Activated CD4-positive, alpha-beta memory T cell treated with anti-CD3 and anti-CD28 coated beads, Interleukin-2, amount 10 ng/mL, durations not matched to agents 7 days and 5 days (primary cell): ENCODE results near the gene VWA3A. TPM values are rescaled to one million over a fixed set of nuclear protein-coding genes. Genes with fewer than 3 reads are reported as not detected.

Experiments
- CTCF ChIA-PET: fragments of 350-600 bp; sonication (Branson Sonifier 250); formaldehyde crosslinking; loops from one replicate; lab custom pipeline; 2021; ENCODE audit warnings: antibody characterized with exemption, inconsistent platforms; lab: Charles Lee
- POLR2A ChIA-PET: fragments of 350-600 bp; sonication (Branson Sonifier 250); formaldehyde crosslinking; loops from one replicate; lab custom pipeline; 2021; ENCODE audit warnings: antibody characterized with exemption; lab: Charles Lee
- DNase-seq: peaks from one replicate; pipeline ENCODE4 v3.0.0-alpha.2; 2020
- H3K27ac Mint-ChIP-seq: one replicate; pipeline ENCODE4 v1.8.0; 2021; ENCODE audit warnings: mild to moderate bottlenecking, mixed read lengths
- H3K27me3 Mint-ChIP-seq: one replicate; pipeline ENCODE4 v1.8.0; 2021; ENCODE audit warnings: mixed read lengths
- H3K36me3 Mint-ChIP-seq: one replicate; pipeline ENCODE4 v1.8.0; 2021; ENCODE audit warnings: low read depth, mixed read lengths
- H3K4me1 Mint-ChIP-seq: one replicate; pipeline ENCODE4 v1.8.0; 2021; ENCODE audit warnings: mixed read lengths
- H3K4me3 Mint-ChIP-seq: one replicate; pipeline ENCODE4 v1.8.0; 2021; ENCODE audit warnings: mild to moderate bottlenecking, mixed read lengths
- H3K9me3 Mint-ChIP-seq: one replicate; pipeline ENCODE4 v1.8.0; 2021; ENCODE audit warnings: mixed read lengths
- total RNA-seq, 2 experiments: library from RNA; stranded (reverse); gene quantifications; one replicate each; pipeline ENCODE4 v1.2.3, GENCODE V29; 2021

The VWA3A gene
- total RNA-seq, 2 experiments from 2014 or later = 0.18 TPM; not detected in 1

DNA sequence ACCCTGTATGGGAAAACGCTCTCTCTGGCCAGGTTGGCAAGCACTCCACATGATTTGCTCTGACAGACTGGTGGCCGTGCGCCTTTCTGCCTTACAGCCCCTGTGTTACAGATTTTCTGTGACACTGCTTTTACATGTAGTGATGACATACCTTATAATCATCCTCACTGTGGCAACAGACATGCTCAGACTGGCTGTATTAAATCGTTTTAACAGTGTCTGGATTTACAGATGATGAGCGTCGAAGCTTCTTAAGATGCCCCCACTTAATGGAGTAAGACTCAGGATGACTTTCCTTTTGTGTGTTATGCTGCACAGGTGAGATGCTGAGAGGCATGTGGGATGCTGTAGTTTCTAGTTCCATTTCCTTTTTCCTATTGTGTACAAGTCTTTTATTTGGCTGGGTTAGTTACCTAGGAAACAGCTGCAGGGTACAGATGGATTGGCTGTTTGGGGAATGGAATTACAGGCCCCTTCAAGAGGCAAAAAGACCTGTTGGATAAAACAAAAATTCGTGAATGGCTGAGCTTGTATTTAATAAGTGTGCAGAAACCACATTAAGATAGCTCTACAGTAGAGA lies 20.9 kb upstream of the VWA3A start:
- POLR2A ChIA-PET = interaction anchor here (1.6 kb wide), 1 partner anchor 11 kb away, joined by 4 read pairs; no protein-coding TSS in a partner anchor
- peaks cover 6% of the 10 kb centered on the region for H3K36me3 Mint-ChIP-seq
- CTCF ChIA-PET = interaction anchor here (0.9 to 2.1 kb wide), 8 partner anchors 7 to 121 kb away, joined by 3 to 7 read pairs (median 4); no protein-coding TSS in a partner anchor
- no peak overlapping the region for H3K27ac Mint-ChIP-seq
- no peaks in the 10 kb centered on the region for H3K27me3 Mint-ChIP-seq
- H3K4me3 Mint-ChIP-seq = no peak overlapping the region
- DNase-seq = no peak
- peaks cover 6% of the 10 kb centered on the region for H3K9me3 Mint-ChIP-seq
- no peaks in the 10 kb centered on the region for H3K4me1 Mint-ChIP-seq

DNA sequence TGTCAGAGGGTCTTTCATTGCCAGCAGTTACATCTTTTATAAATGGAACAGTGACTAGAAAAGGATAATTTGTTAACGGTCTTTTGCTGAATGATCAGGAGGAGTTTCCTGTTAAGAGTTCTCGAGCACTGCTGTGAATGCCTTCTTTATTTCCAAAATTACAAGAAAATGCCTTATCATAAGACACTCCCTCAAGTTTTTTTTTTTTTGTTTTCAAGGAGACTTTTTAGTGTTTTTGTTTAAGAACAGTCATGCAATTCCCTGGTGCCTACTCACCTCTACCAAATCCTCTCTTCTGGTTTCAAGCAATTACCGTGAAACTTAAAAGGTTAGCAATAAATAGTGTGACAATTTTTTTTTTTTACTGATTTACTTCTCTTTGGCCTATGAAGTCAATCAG lies 19.0 kb upstream of the VWA3A start:
- peaks cover 3% of the 10 kb centered on the region for H3K4me1 Mint-ChIP-seq
- no peak overlapping the region for H3K4me3 Mint-ChIP-seq
- POLR2A ChIA-PET = no interaction called here
- CTCF ChIA-PET = no interaction called here
- no peaks in the 10 kb centered on the region for H3K36me3 Mint-ChIP-seq
- H3K27ac Mint-ChIP-seq = no peak overlapping the region
- no peaks in the 10 kb centered on the region for H3K27me3 Mint-ChIP-seq
- H3K9me3 Mint-ChIP-seq = no peaks in the 10 kb centered on the region
- DNase-seq = no peak

GRCh38 chr16:22075043-22075757 lies 17.1 kb upstream of the VWA3A start:
- no peaks in the 10 kb centered on the region for H3K27me3 Mint-ChIP-seq
- no peak for DNase-seq
- peaks cover 3% of the 10 kb centered on the region for H3K4me1 Mint-ChIP-seq
- H3K9me3 Mint-ChIP-seq = no peaks in the 10 kb centered on the region
- ChIA-PET POLR2A (no interaction called here), CTCF (interaction anchor here (1.2 to 5.9 kb wide), 3 partner anchors 14 to 84 kb away, joined by 5 to 319 read pairs (median 48); partner anchors contain the start of genes MOSMO and PDZD9)
- H3K36me3 Mint-ChIP-seq = no peaks in the 10 kb centered on the region
- no peak overlapping the region for H3K27ac Mint-ChIP-seq
- no peak overlapping the region for H3K4me3 Mint-ChIP-seq

DNA sequence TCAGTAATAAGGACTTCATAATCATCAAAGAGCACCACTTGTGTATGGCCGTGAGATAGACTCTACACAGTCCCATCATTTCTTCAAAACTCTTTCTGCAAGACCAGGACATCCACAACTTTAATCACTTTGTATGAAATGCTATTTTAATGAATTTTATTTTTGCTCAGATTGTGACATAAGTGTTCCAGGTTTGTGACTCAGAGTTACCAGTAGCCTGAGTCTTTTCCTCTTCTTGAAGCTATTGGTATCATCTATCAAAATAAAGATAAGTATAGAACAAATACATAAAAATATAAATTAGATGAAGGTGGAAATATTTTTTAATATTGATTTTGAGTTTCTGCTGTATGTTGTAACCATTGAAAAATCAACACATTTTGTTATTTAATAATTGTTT lies 16.6 kb upstream of the VWA3A start:
- Mint-ChIP-seq H3K36me3 (no peaks in the 10 kb centered on the region), H3K4me3 (no peak overlapping the region), H3K9me3 (no peaks in the 10 kb centered on the region), H3K27me3 (no peaks in the 10 kb centered on the region), H3K4me1 (peaks cover 3% of the 10 kb centered on the region), H3K27ac (no peak overlapping the region)
- CTCF ChIA-PET = interaction anchor here (0.9 to 5.9 kb wide), 6 partner anchors 8 to 113 kb away, joined by 3 to 319 read pairs (median 23); partner anchors contain the start of genes MOSMO and PDZD9
- POLR2A ChIA-PET = no interaction called here
- no peak for DNase-seq

DNA sequence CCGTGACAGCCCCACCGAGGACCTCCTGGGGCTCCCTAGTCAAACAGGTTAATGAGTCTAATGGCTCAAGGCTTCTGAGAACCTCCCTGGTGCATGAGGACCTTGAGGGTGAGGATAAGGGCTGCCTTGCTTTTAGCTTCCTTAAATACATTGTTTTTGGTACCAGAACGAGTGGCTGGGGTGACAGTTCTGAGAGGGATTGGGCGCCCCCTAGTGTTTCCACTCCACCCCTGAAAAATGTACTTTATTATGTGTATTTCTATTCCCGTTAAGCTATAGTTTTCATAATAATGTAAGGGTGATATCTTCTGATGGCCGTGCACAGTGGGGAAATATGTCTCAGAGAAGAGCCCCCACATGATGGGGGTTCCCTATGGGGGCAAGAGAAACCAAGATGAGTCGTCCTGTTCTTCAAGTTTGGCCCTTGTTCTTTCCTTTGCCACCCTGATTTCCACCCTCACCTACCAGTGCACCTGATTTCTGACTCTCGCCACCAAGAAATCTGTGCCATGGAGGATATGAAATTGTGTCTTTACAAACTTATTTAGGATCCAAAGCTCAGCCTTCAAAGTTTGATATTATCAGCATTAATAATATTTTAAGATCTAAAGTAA lies 14.5 kb upstream of the VWA3A start:
- H3K4me1 Mint-ChIP-seq = peaks cover 3% of the 10 kb centered on the region
- no peak overlapping the region for H3K4me3 Mint-ChIP-seq
- ChIA-PET CTCF (interaction anchor here (0.6 to 5.9 kb wide), 47 partner anchors 11 to 421 kb away, joined by 3 to 319 read pairs (median 6); partner anchors contain the start of genes MOSMO, PDZD9, UQCRC2 and VWA3A), POLR2A (interaction anchor here (0.9 to 2.6 kb wide), 8 partner anchors 8 to 125 kb away, joined by 3 to 13 read pairs (median 5); partner anchors contain the start of gene MOSMO)
- no peaks in the 10 kb centered on the region for H3K27me3 Mint-ChIP-seq
- peak; percentile 76 for DNase-seq
- H3K36me3 Mint-ChIP-seq = peaks cover 2% of the 10 kb centered on the region
- H3K9me3 Mint-ChIP-seq = no peaks in the 10 kb centered on the region
- no peak overlapping the region for H3K27ac Mint-ChIP-seq

GRCh38 chr16:22078656-22079055 lies 13.7 kb upstream of the VWA3A start:
- Mint-ChIP-seq H3K27ac (no peak overlapping the region), H3K27me3 (no peaks in the 10 kb centered on the region), H3K36me3 (peaks cover 2% of the 10 kb centered on the region), H3K4me1 (peaks cover 3% of the 10 kb centered on the region), H3K9me3 (no peaks in the 10 kb centered on the region), H3K4me3 (no peak overlapping the region)
- no peak for DNase-seq
- ChIA-PET CTCF (interaction anchor here (0.7 to 5.9 kb wide), 21 partner anchors 8 to 132 kb away, joined by 3 to 319 read pairs (median 10); partner anchors contain the start of genes MOSMO, PDZD9 and VWA3A), POLR2A (interaction anchor here (0.6 to 2.6 kb wide), 9 partner anchors 9 to 283 kb away, joined by 3 to 13 read pairs (median 4); partner anchors contain the start of gene MOSMO)

GRCh38 chr16:22081050-22081449 lies 11.3 kb upstream of the VWA3A start:
- Mint-ChIP-seq H3K27ac (no peak overlapping the region), H3K4me1 (peaks cover 3% of the 10 kb centered on the region), H3K36me3 (peaks cover 4% of the 10 kb centered on the region), H3K9me3 (no peaks in the 10 kb centered on the region), H3K4me3 (no peak overlapping the region), H3K27me3 (no peaks in the 10 kb centered on the region)
- no peak for DNase-seq
- ChIA-PET POLR2A (no interaction called here), CTCF (interaction anchor here (1.9 to 5.9 kb wide), 3 partner anchors 18 to 80 kb away, joined by 9 to 319 read pairs (median 19); partner anchors contain the start of genes MOSMO and PDZD9)

GRCh38 chr16:22086440-22086839 lies 5.9 kb upstream of the VWA3A start:
- no peak overlapping the region for H3K27ac Mint-ChIP-seq
- no peaks in the 10 kb centered on the region for H3K9me3 Mint-ChIP-seq
- H3K4me1 Mint-ChIP-seq = no peaks in the 10 kb centered on the region
- H3K27me3 Mint-ChIP-seq = no peaks in the 10 kb centered on the region
- ChIA-PET CTCF (no interaction called here), POLR2A (no interaction called here)
- DNase-seq = no peak
- no peak overlapping the region for H3K4me3 Mint-ChIP-seq
- peaks cover 6% of the 10 kb centered on the region for H3K36me3 Mint-ChIP-seq

GRCh38 chr16:22088642-22089041 lies 3.7 kb upstream of the VWA3A start:
- Mint-ChIP-seq H3K4me1 (no peaks in the 10 kb centered on the region), H3K27ac (no peak overlapping the region), H3K36me3 (peaks cover 6% of the 10 kb centered on the region), H3K27me3 (peaks cover 3% of the 10 kb centered on the region), H3K4me3 (no peak overlapping the region), H3K9me3 (no peaks in the 10 kb centered on the region)
- CTCF ChIA-PET = interaction anchor here (1.6 to 2.0 kb wide), 3 partner anchors 10 to 100 kb away, joined by 5 to 12 read pairs (median 5); no protein-coding TSS in a partner anchor
- POLR2A ChIA-PET = no interaction called here
- DNase-seq = no peak

DNA sequence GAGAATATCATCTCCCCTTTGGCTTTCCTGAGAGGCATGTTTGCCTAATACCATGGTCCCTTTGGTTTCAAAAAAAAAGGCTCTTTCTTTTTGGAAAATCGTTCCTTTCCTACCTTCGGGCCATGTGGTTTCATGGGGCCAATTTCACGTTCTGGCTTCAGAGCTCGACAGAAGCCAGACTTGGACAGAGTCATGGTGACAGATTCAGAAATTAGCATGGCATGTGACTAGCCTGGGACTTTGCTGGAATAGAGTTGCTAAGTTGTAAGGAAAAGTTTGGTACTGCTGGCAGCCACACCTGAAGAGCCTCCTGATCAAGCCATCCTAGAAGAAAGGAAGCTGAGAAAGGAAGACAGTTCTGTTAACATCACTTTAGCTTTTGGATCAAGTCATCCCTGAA lies 2.4 kb upstream of the VWA3A start:
- Mint-ChIP-seq H3K9me3 (no peaks in the 10 kb centered on the region), H3K4me1 (no peaks in the 10 kb centered on the region), H3K27me3 (peaks cover 4% of the 10 kb centered on the region), H3K27ac (no peak overlapping the region), H3K36me3 (peaks cover 6% of the 10 kb centered on the region), H3K4me3 (no peak overlapping the region)
- ChIA-PET CTCF (interaction anchor here (0.8 to 3.7 kb wide), 7 partner anchors 9 to 102 kb away, joined by 3 to 31 read pairs (median 5); no protein-coding TSS in a partner anchor), POLR2A (no interaction called here)
- DNase-seq = no peak

GRCh38 chr16:22091721-22092120 lies 620 bp upstream of the VWA3A start:
- ChIA-PET POLR2A (interaction anchor here (1.1 kb wide), 1 partner anchor 9 kb away, joined by 5 read pairs; no protein-coding TSS in a partner anchor), CTCF (interaction anchor here (3.7 kb wide), 1 partner anchor 13 kb away, joined by 31 read pairs; no protein-coding TSS in a partner anchor)
- Mint-ChIP-seq H3K9me3 (no peaks in the 10 kb centered on the region), H3K27ac (no peak overlapping the region), H3K36me3 (no peaks in the 10 kb centered on the region), H3K4me1 (no peaks in the 10 kb centered on the region), H3K4me3 (no peak overlapping the region), H3K27me3 (peaks cover 12% of the 10 kb centered on the region)
- DNase-seq = no peak

DNA sequence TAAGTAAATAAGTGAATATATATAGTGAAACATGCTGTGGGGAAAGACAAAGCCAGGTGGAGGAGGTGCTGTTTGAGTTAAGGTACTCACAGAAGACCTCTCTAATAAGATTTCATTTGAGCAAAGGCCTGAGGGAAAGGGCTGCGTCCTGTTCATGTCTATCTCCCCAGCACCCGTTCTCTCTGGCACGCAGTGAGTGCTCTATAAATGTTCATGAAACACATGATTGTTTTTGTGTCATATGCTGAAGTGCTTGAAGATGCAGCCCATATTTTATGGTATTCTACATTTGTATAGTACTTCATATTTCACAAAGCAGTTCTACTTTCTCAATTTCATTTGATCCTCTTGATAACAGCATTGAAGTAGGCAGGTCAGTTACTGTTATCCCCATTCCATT lies 990 bp downstream of the VWA3A start:
- Mint-ChIP-seq H3K4me3 (no peak overlapping the region), H3K4me1 (no peaks in the 10 kb centered on the region), H3K36me3 (no peaks in the 10 kb centered on the region), H3K9me3 (no peaks in the 10 kb centered on the region), H3K27ac (no peak overlapping the region), H3K27me3 (peaks cover 24% of the 10 kb centered on the region)
- ChIA-PET CTCF (interaction anchor here (1.2 to 3.7 kb wide), 2 partner anchors 15 to 16 kb away, joined by 3 to 31 read pairs; no protein-coding TSS in a partner anchor), POLR2A (no interaction called here)
- DNase-seq = no peak
